HL-60 (cell line): ENCODE data around the gene CATSPERD.

ENCODE experiments used
- POLR2AphosphoS5 ChIP-seq: IDR thresholded peaks from 2 replicates; pipeline ENCODE4 v1.6.1; 2012; ENCODE audit warnings: low read depth
- TF ChIP-seq, protein P1 (sequence below): IDR thresholded peaks from one replicate; pipeline ENCODE4 v1.5.1; 2011; ENCODE audit warnings: low read length, control low read depth, inconsistent platforms; ENCODE audit not compliant: insufficient read depth

DNA sequence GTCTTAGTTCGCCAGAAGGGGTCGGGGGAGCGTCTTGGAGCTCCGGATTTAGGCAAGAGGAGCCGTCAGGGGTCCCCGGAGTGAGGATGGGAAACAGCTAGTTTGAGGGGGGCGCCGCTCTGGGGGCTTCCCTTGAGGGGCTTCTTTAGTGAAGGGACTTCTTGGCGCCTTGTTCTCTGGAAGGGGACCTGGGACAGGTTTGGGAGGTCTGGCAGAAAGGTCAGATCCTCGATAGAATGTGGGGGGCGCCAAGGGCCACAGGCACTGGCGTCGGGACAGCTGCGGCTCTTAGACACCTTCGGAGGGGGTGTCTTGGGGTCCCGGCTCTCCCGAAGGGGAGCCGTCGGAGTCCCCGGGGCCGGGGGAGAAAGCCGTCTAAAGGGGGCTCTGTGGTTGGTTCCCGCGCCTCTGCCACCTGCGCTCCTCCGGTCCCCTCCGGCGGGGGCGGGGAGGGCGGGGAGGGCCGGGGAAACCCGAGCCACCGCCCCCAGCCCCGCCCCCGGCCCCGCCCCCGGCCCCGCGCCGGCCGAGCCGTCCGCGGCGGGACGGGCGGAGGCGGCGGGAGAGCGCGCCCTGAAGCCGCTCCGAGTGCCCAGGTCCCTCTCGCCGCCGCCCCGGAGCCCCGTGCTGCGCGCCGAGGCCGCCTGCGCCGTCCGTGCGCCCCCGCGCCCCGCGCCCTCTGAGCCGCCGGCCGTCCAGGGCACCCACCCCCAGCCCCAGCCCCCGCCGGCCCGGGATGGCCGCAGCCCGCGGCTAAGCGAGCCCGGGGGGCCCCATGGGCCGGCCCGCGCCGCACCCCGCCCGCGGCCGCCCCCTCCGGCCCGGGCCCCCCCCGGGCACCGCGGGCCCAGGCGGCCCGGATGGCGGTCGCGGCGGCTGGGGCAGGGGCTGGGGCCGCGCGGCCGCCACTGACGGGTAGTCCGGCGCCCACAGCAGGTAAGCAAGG lies 84.4 kb downstream of the CATSPERD start, which contains the start of gene NRTN:
- TF ChIP-seq, protein P1, sequence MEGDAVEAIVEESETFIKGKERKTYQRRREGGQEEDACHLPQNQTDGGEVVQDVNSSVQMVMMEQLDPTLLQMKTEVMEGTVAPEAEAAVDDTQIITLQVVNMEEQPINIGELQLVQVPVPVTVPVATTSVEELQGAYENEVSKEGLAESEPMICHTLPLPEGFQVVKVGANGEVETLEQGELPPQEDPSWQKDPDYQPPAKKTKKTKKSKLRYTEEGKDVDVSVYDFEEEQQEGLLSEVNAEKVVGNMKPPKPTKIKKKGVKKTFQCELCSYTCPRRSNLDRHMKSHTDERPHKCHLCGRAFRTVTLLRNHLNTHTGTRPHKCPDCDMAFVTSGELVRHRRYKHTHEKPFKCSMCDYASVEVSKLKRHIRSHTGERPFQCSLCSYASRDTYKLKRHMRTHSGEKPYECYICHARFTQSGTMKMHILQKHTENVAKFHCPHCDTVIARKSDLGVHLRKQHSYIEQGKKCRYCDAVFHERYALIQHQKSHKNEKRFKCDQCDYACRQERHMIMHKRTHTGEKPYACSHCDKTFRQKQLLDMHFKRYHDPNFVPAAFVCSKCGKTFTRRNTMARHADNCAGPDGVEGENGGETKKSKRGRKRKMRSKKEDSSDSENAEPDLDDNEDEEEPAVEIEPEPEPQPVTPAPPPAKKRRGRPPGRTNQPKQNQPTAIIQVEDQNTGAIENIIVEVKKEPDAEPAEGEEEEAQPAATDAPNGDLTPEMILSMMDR = no peak
- no peak for TF ChIP-seq POLR2AphosphoS5
